Stimulated activated CD8-positive, alpha-beta memory T cell treated with anti-CD3 and anti-CD28 coated beads, Interleukin-7, amount 100 ng/mL, for 4 hours (primary cell): ENCODE results near the gene SDR42E1.
"Not testable (repeated sequence)": the region's sequence is repeated elsewhere in the genome, so short reads cannot be mapped to it uniquely, and the experiment has no call there.

Experiments
- DNase-seq, 2 donors: peaks; one replicate each; pipeline ENCODE4 v3.0.0-alpha.2; 2020; ENCODE audit warnings: low read depth in 2 of 2

The SDR42E1 gene

GRCh38 chr16:82004601-82005000 is 6.7 kb downstream of the SDR42E1 start:
- no peak for DNase-seq

DNA sequence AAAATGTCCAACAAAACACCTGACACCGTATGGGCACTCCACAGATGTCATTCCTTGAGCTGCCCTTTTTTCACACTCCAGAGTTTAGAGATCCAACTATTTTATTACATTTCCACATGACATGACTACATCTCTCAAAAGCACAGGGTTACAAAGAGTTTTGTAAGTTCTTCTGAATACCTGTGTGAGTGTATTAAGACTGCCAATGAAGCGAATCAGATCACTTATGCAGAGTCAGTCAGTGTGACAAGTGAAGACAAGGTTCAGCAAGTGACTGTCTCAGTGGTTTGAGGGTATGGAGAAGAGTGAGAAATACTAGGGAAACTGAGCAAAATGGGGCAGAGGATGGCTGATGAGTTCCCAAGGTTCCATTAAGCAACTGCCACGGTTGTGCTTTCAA is 8.4 kb downstream of the SDR42E1 start:
- no peak for DNase-seq

GRCh38 chr16:81997738-81998137 is 13.5 kb downstream of the SDR42E1 start:
- no peak for DNase-seq

DNA sequence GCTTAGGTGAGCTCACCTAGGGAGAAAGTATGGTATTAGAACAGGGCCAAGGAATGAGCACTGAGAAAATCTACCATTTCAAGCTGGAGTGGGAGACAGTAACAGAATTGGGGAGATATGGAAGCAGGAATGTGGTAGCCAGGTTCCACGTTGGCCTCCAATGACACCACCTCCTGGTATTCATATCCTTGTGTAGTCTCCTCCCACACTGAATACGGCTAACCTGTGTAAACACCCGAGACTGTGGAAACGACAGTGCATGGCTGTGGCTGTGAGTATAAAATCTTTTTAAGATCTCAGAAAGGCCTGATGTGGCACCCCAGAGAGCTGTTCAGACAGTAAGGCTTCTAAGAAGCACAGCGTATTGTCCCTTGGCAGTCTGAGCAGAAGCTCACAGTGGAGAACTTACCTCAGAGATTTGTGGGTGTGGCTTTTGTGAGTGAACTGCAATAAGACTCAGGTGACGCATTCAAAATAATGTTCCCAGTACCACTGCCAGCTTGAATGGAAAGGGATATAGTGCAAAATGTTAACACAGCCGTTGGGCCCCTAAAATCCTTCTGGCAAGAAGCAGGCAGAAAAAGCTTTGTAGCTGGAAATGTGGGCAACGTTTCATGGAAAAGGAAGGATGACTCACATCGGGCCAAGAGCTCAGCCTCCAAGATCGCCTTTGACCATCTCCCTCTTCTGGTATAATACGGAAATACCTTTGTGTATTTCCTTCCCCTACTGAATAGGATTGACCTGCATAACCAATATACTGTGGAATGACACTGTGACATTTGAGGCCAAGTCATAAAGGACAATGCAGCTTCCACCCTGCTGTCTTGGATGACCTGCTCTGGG is 14.4 kb downstream of the SDR42E1 start:
- no peak for DNase-seq

DNA sequence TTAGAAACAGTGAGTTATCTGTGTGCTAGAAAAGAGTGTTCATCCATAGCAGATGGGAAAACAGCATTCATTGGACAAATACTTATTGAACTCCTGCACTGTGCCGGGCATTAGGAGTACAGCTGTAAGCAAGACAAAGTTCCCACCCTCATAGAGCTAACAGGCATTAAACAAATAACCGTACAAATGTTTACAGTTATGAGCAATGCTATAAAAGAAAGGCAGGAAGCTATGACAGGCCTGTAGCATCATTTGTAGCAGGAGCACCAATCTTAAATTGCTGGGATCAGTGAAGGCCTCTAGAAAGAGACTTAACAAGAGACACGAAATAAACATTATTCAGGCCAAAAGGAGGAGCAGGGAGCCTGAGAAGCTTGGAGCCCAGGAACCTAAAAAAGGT is 15.6 kb downstream of the SDR42E1 start:
- no peak for DNase-seq

DNA sequence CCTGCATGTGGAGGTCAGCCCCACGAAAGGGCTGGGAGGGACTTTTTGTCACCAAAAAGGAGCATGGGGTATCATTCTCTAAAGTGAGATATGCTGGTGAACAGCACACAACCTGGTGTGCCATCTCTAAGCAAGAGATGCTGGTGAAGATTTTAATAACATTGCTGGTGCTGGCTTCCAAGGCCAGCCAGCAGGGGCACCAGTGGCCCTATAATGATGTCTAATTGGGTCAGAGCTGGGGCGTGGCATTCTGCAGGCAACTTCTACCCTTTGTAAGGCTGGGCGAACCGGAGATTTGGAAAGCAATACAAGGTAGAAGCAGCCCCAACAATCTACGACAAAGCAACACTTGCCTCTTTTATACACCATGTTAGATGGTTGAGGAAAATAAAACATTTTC is 16.8 kb downstream of the SDR42E1 start:
- DNase-seq = no peak

DNA sequence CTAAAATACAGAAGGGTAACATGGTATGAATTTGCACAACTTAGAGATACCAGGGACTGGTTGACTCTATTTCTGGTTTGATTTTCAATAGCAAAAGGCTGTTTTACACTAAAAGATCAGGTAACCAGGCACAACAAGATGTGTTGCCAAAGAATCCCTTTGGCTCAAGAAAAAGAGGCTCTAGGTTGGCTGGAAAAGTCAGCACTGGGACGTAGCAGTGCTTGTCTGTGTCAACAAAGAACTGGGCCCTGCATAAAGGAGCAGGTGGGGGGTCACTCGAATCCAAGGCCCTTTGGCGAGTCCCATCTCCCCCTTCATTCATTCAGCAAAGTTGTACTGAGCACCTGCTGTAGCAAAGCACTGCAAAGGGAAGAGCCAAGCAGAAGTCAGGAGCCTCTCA is 18.4 kb downstream of the SDR42E1 start:
- DNase-seq = no peak

DNA sequence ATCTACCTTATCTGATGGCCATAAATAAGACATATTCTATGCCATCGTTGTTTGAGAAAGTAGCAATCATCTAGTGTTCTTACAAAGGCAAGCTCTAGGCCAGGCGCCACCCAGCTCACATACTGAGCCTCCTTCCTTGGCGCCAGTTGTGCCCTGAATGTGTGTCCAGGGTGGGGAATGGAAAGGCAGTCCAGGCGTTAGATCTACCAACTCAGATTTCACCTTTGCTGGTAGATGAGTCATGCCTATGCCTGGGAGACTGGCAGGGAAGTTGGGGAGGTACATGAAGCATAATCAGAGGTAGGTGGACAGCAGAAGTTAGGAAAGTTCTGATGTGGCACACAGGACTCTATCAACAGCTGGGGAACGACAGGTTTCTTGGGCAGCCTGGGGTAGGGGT is 23.6 kb downstream of the SDR42E1 start:
- no peak for DNase-seq

DNA sequence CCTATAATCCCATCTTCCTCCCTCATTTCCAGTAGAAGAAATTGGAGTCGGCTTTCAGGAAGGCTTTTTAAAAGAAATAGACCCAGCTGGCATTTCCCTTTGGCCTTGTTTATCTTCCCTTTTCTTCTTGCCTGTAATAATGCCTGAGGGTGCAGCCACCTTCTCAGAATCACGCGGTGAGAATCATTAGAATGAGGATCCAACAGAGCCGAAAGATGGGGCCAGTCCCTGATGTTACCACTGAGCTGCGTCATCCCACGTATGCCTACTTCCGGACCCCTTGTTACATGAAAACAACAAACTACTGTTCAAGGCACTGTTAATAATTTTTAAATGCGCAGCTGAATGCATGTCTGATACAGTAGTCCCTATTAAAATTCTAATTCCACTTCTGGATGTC is 24.1 kb downstream of the SDR42E1 start:
- DNase-seq = no peak

GRCh38 chr16:81977335-81977942 is 33.8 kb downstream of the SDR42E1 start:
- not testable (repeated sequence) for DNase-seq

- no peak for DNase-seq
Observed at GRCh38 chr16:81975637-81976036, 35.6 kb downstream of the SDR42E1 start.

DNA sequence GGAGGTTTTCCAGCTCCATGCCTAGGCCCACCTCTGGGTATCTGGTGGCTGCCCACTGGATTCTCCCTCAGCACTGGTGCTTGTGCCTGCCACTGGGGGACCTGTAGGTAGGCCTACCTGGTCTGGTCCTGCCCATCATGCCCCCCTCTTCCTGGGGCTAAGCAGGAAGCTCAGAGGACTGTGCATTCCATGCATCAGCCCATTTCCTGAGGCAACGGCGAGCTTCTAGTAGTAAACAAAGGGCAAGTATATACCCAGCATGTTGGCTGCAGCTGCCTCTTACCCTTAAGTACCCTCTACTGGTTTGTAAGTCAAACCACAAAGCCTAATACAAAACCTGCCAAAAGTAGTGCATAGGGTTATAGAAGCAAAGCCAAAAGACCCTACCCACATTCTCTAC is 37.5 kb downstream of the SDR42E1 start:
- no peak for DNase-seq

DNA sequence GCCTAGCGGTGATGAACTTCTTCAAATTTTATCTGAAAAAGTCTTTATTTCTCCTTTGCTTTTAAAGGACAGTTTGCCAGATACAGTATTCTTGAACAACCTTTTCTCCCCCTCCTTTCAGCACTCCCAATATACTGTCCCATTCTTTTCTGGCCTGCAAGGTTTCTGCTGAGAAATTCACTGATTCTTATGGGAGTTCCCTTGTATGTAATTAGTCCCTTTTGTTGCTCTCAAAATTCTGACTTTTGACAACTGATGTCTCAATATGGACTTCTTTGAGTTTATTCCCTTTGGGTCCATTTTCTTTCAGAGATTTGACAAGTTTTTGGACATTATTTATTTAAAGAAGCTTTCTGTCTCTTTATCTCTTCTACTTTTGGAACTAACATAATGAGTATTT is 39.4 kb downstream of the SDR42E1 start:
- DNase-seq = no peak

DNA sequence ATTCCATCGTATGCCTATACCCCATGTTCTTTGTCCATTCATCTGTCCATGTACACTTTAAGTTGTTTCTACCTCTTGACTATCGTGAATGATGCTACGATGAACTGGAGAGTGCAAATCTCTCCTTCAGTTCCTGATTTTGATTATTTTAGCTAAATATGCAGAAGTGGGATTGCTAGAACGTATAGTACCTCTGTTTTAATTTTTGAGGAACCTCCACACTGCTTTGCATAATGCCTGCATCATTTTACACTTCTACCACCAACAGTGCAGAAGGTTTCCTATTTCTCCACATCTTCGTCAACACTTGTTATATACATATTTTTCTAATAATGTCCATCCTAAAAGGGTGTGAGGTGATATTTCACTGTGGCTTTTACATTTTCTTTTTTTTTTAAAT is 43.9 kb downstream of the SDR42E1 start:
- DNase-seq = no peak

- no peak for DNase-seq
Observed at GRCh38 chr16:81964808-81965207, 46.5 kb downstream of the SDR42E1 start.

GRCh38 chr16:81956213-81956948 is 54.9 kb downstream of the SDR42E1 start:
- no peak for DNase-seq

DNA sequence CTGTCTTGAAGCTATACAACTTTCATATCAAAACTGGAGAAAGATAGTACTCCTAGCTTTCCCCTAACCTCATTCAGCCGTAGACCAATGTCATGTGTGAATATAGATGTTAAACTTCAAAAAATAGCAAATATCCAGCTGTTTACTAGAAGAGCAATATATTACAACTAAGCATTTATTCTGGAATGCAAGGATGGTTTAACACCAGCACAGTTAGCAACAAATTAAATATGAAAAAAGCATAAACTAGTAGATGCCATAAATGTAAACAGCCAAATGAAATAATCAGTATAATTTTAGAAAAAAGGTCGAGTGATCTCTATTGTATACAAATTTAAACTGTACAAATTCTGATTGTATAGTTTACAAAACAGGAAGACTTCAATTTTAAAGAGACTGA is 59.7 kb downstream of the SDR42E1 start:
- DNase-seq = no peak

GRCh38 chr16:81946206-81946605 is 65.1 kb downstream of the SDR42E1 start:
- DNase-seq = no peak

- no peak for DNase-seq
Observed at GRCh38 chr16:81945665-81946064, 65.6 kb downstream of the SDR42E1 start.

DNA sequence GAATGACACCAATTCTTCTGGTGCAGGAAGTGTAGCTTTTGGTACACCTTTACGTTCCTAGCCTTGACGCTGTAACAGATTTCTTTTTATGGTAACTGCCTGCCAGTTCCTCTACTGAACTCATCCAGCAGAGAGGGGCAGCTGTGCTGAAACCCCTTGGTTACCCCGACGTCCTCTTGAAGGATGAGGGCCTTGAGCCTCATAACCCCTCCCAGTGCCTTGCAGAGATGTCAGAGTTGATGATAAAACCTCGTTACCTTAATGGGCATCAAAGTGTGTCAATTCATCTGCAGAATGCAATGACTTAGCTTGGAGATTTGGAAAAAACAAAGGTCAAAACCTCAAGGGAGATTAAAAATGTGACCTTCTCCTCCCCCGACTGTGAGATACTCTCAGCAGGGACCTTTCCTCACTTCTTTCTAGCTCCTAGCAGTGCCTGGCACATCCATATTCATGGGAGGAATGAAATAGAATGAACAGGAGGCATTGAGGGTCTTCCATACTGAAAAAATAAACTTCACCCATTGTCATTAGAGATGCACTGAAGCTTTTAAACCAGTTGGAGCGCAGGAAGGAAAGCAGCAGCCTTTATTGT is 69.2 kb downstream of the SDR42E1 start:
- DNase-seq = no peak

GRCh38 chr16:81940781-81941560 is 70.3 kb downstream of the SDR42E1 start:
- no peak for DNase-seq
